ENCODE data around the gene CLDN9.

Gene CLDN9

GRCh38 chr16:3063625-3064386, 51.1 kb downstream of the CLDN9 start:
- Histone ChIP-seq H3K4me1 (ENCODE audit: low read length) (peaks cover 12% of the 10 kb centered on the region; the same call in 1 of the 2 replicates), H3F3A (ENCODE audit: insufficient read depth, low read length) (no peaks in the 10 kb centered on the region), H2AFZ (ENCODE audit: low read length) (no peak overlapping the region), H3K36me3 (replicated peaks; ENCODE audit: insufficient read depth, low read length) (no peaks in the 10 kb centered on the region), H3K27ac (ENCODE audit: low read length) (no peak overlapping the region), H4K20me1 (ENCODE audit: insufficient read depth, low read length) (no peaks in the 10 kb centered on the region), H3K4me3 (ENCODE audit: low read length) (no peak overlapping the region), H3K9me3 (replicated peaks; ENCODE audit: insufficient read depth, low read length) (no peaks in the 10 kb centered on the region), H3K27me3 (replicated peaks; ENCODE audit: insufficient read depth, low read length) (peaks cover 65% of the 10 kb centered on the region), H3K9ac (ENCODE audit: low read length) (no peak overlapping the region), H3K9me2 (replicated peaks; ENCODE audit: insufficient read depth, low read length) (no peaks in the 10 kb centered on the region), H3K4me2 (ENCODE audit: low read depth, low read length) (no peak overlapping the region), H3K79me2 (ENCODE audit: low read length) (no peaks in the 10 kb centered on the region)
- DNase-seq: no peak
- TF ChIP-seq EZH2 (optimal IDR thresholded peaks at IDR 0.05; ENCODE audit: low read depth, low read length) (no peak), CTCF (IDR thresholded peaks at IDR 0.05; ENCODE audit: low read length) (no peak), EZH2phosphoT487 (IDR thresholded peaks at IDR 0.05; ENCODE audit: low read length) (no peak)

Data from MM.1S (cell line).